ENCODE data around the gene DQX1.

GRCh38 chr2:74515981-74516633, 9.9 kb downstream of the DQX1 start:
- TF ChIP-seq CREB1 (CRISPR knock-in tag; IDR thresholded peaks at IDR 0.05) (peak; percentile 93), CTCF (IDR thresholded peaks at IDR 0.05) (no peak), JAZF1 (CRISPR knock-in tag; IDR thresholded peaks at IDR 0.05) (no peak), CREM (CRISPR knock-in tag; IDR thresholded peaks at IDR 0.05) (peak; percentile 54; the same call in 1 of the 2 replicates), IRF1 (CRISPR knock-in tag; IDR thresholded peaks at IDR 0.05) (peak; percentile 96), ZNF138 (CRISPR knock-in tag; conservative IDR thresholded peaks at IDR 0.05) (peak; percentile 30; the same call in 1 of the 2 replicates), JUN (CRISPR knock-in tag; IDR thresholded peaks at IDR 0.05) (peak; percentile 93), HMGXB4 (CRISPR knock-in tag; IDR thresholded peaks at IDR 0.05) (no peak; the same call in 1 of the 2 replicates), PREB (CRISPR knock-in tag; IDR thresholded peaks at IDR 0.05; ENCODE audit: borderline replicate concordance) (no peak; the same call in 1 of the 2 replicates), TP53 (CRISPR knock-in tag; IDR thresholded peaks at IDR 0.05) (peak; percentile 96), ATF3 (CRISPR knock-in tag; conservative IDR thresholded peaks at IDR 0.05) (no peak; the same call in 1 of the 2 replicates), TCF7 (CRISPR knock-in tag; IDR thresholded peaks at IDR 0.05; ENCODE audit: low read depth) (peak; percentile 84; the same call in 1 of the 2 replicates), MAX (CRISPR knock-in tag; IDR thresholded peaks at IDR 0.05) (peak; percentile 99)

Data from WTC11 (cell line).